Osteocyte (in vitro differentiated cells): ENCODE data around the gene GRHPR. TPM values are rescaled to one million over a fixed set of nuclear protein-coding genes. Genes with fewer than 3 reads are reported as not detected.

Experiments
- DNase-seq: peaks from one replicate; pipeline ENCODE4 v3.0.0; 2021; ENCODE audit warnings: mixed read lengths; ENCODE audit not compliant: unreplicated experiment; ENCODE audit errors: extremely low spot score
- H3K27ac Mint-ChIP-seq: one replicate; pipeline ENCODE4 v1.8.0; 2021; ENCODE audit warnings: mild to moderate bottlenecking, mixed read lengths; ENCODE audit not compliant: unreplicated experiment
- H3K27me3 Mint-ChIP-seq: one replicate; pipeline ENCODE4 v1.8.0; 2021; ENCODE audit warnings: mixed read lengths; ENCODE audit not compliant: unreplicated experiment
- H3K36me3 Mint-ChIP-seq: one replicate; pipeline ENCODE4 v1.8.0; 2021; ENCODE audit warnings: mixed read lengths; ENCODE audit not compliant: unreplicated experiment
- H3K4me1 Mint-ChIP-seq: one replicate; pipeline ENCODE4 v1.8.0; 2021; ENCODE audit warnings: mixed read lengths; ENCODE audit not compliant: unreplicated experiment
- H3K4me3 Mint-ChIP-seq: one replicate; pipeline ENCODE4 v1.8.0; 2021; ENCODE audit warnings: mild to moderate bottlenecking, moderate library complexity, mixed read lengths; ENCODE audit not compliant: unreplicated experiment
- H3K9me3 Mint-ChIP-seq: one replicate; pipeline ENCODE4 v1.8.0; 2021; ENCODE audit warnings: mixed read lengths; ENCODE audit not compliant: unreplicated experiment
- CTCF ChIP-seq: fragments of 200-600 bp; sonication (generic); IDR thresholded peaks from 2 replicates; pipeline ENCODE4 v1.5.0; 2021; ENCODE audit warnings: antibody characterized with exemption, mild to moderate bottlenecking, moderate library complexity
- total RNA-seq: library from RNA; stranded (reverse); gene quantifications from 2 replicates; pipeline ENCODE4 v1.2.1, GENCODE V29; 2021

GRHPR gene
- total RNA-seq, 1 donor from 2014 or later = 111 TPM

GRCh38 chr9:37410969-37411785 lies 11.3 kb upstream of the GRHPR start:
- Mint-ChIP-seq H3K36me3 (no peaks in the 10 kb centered on the region), H3K4me1 (peaks cover 27% of the 10 kb centered on the region), H3K9me3 (no peaks in the 10 kb centered on the region), H3K4me3 (no peak overlapping the region), H3K27ac (peak overlapping the region; percentile 69), H3K27me3 (peaks cover 3% of the 10 kb centered on the region)
- no peak for DNase-seq
- TF ChIP-seq CTCF = peak; percentile 37

GRCh38 chr9:37412431-37413151 lies 9.9 kb upstream of the GRHPR start:
- Mint-ChIP-seq H3K36me3 (no peaks in the 10 kb centered on the region), H3K4me1 (peaks cover 27% of the 10 kb centered on the region), H3K27me3 (no peaks in the 10 kb centered on the region), H3K27ac (peak overlapping the region; percentile 80), H3K9me3 (no peaks in the 10 kb centered on the region), H3K4me3 (no peak overlapping the region)
- no peak for TF ChIP-seq CTCF
- DNase-seq = no peak

GRCh38 chr9:37413311-37413710 lies 9.2 kb upstream of the GRHPR start:
- no peak for DNase-seq
- no peak for TF ChIP-seq CTCF
- Mint-ChIP-seq H3K27me3 (no peaks in the 10 kb centered on the region), H3K36me3 (no peaks in the 10 kb centered on the region), H3K27ac (peak overlapping the region; percentile 80), H3K4me1 (peaks cover 27% of the 10 kb centered on the region), H3K9me3 (no peaks in the 10 kb centered on the region), H3K4me3 (no peak overlapping the region)

GRCh38 chr9:37414503-37414943 lies 8.0 kb upstream of the GRHPR start:
- H3K9me3 Mint-ChIP-seq = no peaks in the 10 kb centered on the region
- no peak for TF ChIP-seq CTCF
- H3K4me3 Mint-ChIP-seq = no peak overlapping the region
- no peak overlapping the region for H3K27ac Mint-ChIP-seq
- H3K4me1 Mint-ChIP-seq = peaks cover 27% of the 10 kb centered on the region
- H3K36me3 Mint-ChIP-seq = no peaks in the 10 kb centered on the region
- DNase-seq = no peak
- H3K27me3 Mint-ChIP-seq = no peaks in the 10 kb centered on the region
